ENCODE results near the gene FKBP10. TPM values are rescaled to one million over a fixed set of nuclear protein-coding genes. Genes with fewer than 3 reads are reported as not detected.

Gene FKBP10
- total RNA-seq, 1 donor from 2014 or later, result 154 TPM

- Mint-ChIP-seq H3K4me1 (ENCODE audit: low read depth) (peaks cover 15% of the 10 kb centered on the region), H3K9me3 (ENCODE audit: low read depth) (no peaks in the 10 kb centered on the region), H3K27me3 (no peaks in the 10 kb centered on the region), H3K36me3 (ENCODE audit: insufficient read depth) (no peaks in the 10 kb centered on the region), H3K27ac (peak overlapping the region; percentile 95), H3K4me3 (ENCODE audit: low read depth) (no peak overlapping the region)
- no peak for DNase-seq (ENCODE audit: low spot score, unreplicated experiment)
- no peak for TF ChIP-seq CTCF (IDR thresholded peaks at IDR 0.05; ENCODE audit: unreplicated experiment)
Observed at GRCh38 chr17:41792845-41793783, 19.7 kb upstream of the FKBP10 start.

- Mint-ChIP-seq H3K27me3 (no peaks in the 10 kb centered on the region), H3K36me3 (ENCODE audit: insufficient read depth) (no peaks in the 10 kb centered on the region), H3K4me1 (ENCODE audit: low read depth) (peaks cover 15% of the 10 kb centered on the region), H3K27ac (peak overlapping the region; percentile 95), H3K9me3 (ENCODE audit: low read depth) (no peaks in the 10 kb centered on the region), H3K4me3 (ENCODE audit: low read depth) (no peak overlapping the region)
- DNase-seq (ENCODE audit: low spot score, unreplicated experiment), result no peak
- no peak for TF ChIP-seq CTCF (IDR thresholded peaks at IDR 0.05; ENCODE audit: unreplicated experiment)
Observed at GRCh38 chr17:41793784-41794539, 18.8 kb upstream of the FKBP10 start.

- no peak for TF ChIP-seq CTCF (IDR thresholded peaks at IDR 0.05; ENCODE audit: unreplicated experiment)
- no peaks in the 10 kb centered on the region for H3K27me3 Mint-ChIP-seq
- no peak overlapping the region for H3K4me3 Mint-ChIP-seq (ENCODE audit: low read depth)
- peaks cover 15% of the 10 kb centered on the region for H3K4me1 Mint-ChIP-seq (ENCODE audit: low read depth)
- H3K27ac Mint-ChIP-seq, result no peak overlapping the region
- no peak for DNase-seq (ENCODE audit: low spot score, unreplicated experiment)
- no peaks in the 10 kb centered on the region for H3K9me3 Mint-ChIP-seq (ENCODE audit: low read depth)
- H3K36me3 Mint-ChIP-seq (ENCODE audit: insufficient read depth), result no peaks in the 10 kb centered on the region
Observed at GRCh38 chr17:41794540-41794975, 18.2 kb upstream of the FKBP10 start.

GRCh38 chr17:41796121-41796895 lies 16.5 kb upstream of the FKBP10 start:
- H3K36me3 Mint-ChIP-seq (ENCODE audit: insufficient read depth), result no peaks in the 10 kb centered on the region
- H3K27ac Mint-ChIP-seq, result no peak overlapping the region
- H3K9me3 Mint-ChIP-seq (ENCODE audit: low read depth), result no peaks in the 10 kb centered on the region
- no peak for TF ChIP-seq CTCF (IDR thresholded peaks at IDR 0.05; ENCODE audit: unreplicated experiment)
- no peak overlapping the region for H3K4me3 Mint-ChIP-seq (ENCODE audit: low read depth)
- no peaks in the 10 kb centered on the region for H3K27me3 Mint-ChIP-seq
- peaks cover 20% of the 10 kb centered on the region for H3K4me1 Mint-ChIP-seq (ENCODE audit: low read depth)
- no peak for DNase-seq (ENCODE audit: low spot score, unreplicated experiment)

GRCh38 chr17:41797377-41797776 lies 15.4 kb upstream of the FKBP10 start:
- Mint-ChIP-seq H3K4me3 (ENCODE audit: low read depth) (no peak overlapping the region), H3K9me3 (ENCODE audit: low read depth) (no peaks in the 10 kb centered on the region), H3K4me1 (ENCODE audit: low read depth) (peaks cover 25% of the 10 kb centered on the region), H3K27me3 (no peaks in the 10 kb centered on the region), H3K36me3 (ENCODE audit: insufficient read depth) (peaks cover 2% of the 10 kb centered on the region), H3K27ac (no peak overlapping the region)
- no peak for TF ChIP-seq CTCF (IDR thresholded peaks at IDR 0.05; ENCODE audit: unreplicated experiment)
- DNase-seq (ENCODE audit: low spot score, unreplicated experiment), result no peak
